NCI-H2171 (cell line): ENCODE results near the gene GABRG1.
A peak's percentile ranks its signal among the peaks of the same experiment; 100 is the strongest.

Experiments used
- DNase-seq: peaks from one replicate; lab custom pipeline; 2025; lab: John Stamatoyannopoulos, UW

The GABRG1 gene

DNA sequence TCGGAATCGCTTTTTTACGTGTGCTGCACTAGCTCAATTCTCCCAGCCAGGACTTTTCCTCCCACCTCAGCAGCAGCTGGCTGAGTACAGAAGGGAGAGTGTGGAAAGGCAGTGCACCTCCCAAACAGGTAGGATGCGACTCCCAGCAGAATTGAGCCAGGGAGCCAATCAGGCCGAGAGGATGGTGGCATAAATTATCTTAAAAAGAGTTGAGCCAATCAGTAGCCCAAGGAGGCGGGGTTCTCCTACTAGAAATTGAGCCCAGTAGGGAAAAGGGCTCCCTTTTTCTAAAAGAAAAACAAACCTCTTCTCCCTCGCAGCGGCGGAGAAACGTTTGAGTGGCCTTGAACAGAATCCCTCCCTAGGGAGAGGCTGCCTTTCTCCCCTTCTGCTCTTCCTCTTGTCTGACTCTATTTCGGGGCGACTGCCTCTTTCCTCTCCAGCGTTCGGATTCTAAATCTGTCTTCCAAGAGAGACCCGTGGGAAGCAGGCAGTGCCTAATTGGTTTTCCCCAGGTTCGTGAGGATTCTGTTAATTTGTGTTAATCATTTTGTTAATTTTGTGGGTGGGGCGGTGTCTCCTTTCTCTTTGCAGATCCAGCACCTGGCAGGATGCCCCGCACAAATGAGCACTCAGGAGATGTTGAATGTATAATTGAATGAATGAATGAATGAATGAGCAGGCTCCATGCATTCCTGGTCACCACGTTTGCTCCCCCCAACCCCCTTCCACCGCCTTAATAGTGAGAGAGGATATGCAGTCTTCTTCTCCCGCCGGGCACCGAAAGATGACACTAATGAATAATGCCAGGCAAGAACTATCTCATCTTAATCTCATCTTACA lies at the start of gene GABRG1:
Gene GABRG1, minus strand, starts transcription at position 142 of the 843 bp plus-strand sequence. Its CDS starts 141 bp downstream, at position 1.
- peak; percentile 47 for DNase-seq

DNA sequence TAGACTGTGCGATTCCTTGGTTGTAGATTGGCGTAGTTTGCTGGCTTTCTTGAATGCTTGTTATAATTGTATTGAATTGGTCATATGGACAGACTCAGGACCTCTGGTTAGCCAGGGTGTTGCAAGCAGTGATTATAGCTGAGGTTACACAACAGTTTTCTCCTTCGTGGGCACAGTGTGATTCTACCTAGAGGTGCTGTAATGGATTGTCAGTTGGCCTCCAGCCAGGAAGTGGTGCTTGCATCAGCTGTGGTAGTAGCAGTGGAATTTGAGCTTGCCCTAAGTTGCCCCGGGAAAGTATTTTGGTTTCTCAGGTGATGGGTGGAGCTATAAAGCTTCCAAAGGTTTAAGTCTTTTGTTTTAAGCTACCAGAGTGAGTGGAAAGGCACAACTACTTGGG lies 23.1 kb upstream of the GABRG1 start:
- no peak for DNase-seq

DNA sequence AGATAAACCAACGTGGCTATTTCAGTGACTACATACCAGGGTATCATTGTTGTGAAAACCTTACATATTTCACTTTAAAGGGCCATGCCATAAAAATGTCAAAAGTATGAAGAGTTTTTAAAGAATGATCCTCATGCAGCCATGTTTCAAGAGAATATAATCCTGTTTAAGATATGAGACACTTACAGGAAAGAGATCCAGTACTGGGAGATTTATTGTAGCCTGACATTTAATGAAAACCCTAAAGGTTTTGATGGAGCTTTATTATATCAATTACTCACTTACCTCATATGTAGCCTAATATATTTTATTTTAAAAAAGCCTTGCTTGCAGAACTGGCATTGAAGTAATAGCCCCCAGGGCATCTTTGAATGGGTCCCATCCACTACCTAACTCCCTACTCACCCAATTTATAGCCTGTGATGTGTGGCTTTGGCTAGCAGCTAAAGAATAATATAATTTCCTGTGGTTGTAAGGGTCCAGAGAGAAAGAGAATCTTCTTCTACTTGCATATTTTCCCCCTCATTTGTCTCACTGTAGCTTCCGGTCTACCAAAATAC lies 7.7 kb upstream of the GABRG1 start:
- no peak for DNase-seq

DNA sequence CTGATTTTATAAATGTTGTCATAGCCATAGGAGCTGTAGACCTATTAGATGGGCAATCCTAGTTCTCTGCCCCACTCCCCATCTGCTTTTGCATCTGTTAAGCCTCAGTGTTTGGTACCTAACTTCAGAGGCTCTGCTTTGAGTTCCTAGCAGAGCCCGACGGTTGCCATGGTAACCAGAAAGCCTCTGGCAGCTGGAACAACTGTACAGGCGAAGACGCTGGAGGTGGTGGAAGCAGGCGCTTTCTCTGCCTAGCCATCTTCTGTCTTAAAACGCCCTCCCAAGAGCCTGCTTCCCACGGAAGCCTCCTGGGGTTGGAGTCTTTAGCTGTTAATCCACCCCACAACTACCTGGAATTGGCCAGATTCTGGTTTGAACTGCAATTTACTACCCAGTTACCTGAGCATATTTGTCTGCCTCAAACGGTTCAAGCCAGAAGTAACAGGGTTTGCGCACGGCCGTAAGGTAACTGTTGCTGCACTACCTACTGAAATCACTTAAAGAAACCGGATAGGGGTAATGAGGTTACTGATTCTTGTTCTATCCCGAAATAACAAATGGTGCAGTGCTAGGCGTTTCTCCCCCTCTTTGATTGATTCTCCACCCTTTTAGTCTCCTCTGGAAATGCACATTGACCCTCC lies 1.0 kb upstream of the GABRG1 start:
- DNase-seq = peak; percentile 0

DNA sequence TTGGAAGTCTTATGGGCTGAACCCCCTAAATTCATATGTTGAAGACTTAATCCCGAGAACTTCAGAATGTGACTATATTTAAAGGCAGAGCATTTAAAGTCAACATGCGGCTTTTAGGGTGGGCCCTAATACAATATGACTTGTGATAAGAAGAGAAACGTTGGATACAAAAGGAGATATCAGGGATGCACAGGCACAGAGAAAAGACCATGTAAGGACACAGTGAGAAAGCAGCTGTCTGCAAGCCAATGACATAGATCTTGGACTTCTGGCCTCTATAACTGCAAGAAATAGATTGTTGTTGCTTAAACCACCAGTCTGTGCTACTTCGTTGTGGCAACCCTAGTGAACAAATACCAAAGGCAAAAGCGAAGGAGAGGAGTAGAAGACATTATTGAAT lies 42.2 kb downstream of the GABRG1 start:
- no peak for DNase-seq

DNA sequence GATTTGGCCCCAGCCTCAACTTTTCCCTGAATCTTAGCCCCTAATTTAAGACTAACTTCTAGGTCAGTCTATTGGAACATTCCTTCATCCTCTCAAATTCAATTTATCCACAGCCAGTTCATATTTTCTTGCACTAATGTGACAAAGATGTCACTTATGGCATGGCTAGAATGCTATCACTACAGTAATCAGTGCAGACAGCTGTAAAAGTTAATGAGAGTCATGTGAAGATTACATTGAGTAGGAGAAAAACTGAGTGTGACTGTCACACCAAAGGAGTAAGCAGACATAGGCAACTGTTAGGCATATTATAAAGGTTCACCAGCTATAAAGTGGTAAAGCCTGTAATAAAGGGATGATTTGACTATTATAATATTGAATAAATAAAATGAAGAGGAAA lies 42.6 kb downstream of the GABRG1 start:
- DNase-seq = no peak

DNA sequence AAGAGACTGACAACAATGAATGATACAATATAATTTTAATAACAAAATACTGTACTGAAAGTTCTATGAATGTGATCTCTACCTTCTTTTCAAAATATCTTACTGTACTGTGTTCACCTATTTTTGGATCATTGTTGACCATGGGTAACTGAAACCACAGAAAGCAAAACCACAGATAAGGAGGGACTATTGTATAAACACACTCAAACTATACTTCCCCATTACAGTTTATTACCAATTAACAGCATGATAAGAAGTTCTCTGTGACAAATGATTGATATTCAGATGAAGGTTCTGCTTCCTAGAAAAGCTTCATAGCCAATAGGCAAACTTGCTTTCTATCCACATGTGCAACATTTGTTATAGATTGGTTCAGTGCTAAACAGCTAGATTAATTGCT lies 50.1 kb downstream of the GABRG1 start:
- DNase-seq = no peak

DNA sequence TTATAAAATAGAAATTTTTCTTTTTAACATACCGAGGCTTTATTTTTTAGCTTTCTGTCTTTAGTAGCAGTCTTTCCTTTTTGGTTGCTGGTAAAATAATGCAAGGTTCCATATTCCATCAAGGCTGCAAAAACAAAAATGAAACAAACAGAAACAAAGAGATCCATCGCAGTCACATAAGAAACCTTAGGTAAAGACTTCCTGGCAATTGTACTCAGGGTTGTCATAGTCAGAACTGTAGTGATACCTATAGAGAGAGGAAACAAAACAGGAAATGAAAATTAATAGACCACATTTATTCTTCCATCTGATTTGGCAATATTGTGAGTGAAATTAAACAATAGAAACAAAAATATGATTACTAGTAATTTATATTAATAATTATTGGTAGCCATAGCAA lies 72.5 kb downstream of the GABRG1 start:
- DNase-seq = no peak

DNA sequence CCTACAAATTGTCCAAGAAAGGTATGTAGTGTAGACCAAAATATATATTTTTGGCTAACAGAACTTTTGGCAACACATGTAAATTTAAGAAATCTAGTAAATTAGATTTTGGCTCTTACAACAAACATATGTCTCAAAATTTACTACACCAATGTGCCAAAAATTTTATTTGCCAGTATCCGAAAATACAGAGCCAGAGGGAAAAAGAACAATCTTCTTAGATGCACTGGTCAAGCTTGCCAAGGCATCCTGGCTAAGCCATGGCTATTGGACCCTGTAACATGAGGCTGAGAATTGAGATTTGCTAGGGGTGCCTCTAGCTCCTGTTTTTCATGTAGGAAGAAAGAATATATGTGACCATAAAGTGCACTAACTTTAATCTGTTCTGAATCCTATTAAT lies 91.8 kb downstream of the GABRG1 start:
- no peak for DNase-seq

DNA sequence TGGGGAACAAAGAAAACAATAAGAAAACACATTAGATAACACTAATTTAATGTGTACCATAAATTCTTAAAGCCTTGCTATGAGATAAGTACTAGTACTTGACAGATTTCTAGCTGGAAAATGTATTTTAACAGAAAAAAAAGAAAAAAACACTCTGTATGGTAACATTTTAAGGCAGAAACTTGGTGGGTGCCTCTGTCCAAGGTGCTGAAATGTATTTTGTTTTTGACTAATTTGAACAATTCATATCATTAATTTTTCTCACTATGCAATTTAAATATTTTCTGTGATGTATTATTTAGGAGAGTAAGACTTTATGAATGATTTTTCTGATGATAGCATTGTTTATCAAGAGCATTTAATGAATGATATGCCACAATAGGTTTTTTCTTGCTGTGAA lies 107.5 kb downstream of the GABRG1 start:
- no peak for DNase-seq

DNA sequence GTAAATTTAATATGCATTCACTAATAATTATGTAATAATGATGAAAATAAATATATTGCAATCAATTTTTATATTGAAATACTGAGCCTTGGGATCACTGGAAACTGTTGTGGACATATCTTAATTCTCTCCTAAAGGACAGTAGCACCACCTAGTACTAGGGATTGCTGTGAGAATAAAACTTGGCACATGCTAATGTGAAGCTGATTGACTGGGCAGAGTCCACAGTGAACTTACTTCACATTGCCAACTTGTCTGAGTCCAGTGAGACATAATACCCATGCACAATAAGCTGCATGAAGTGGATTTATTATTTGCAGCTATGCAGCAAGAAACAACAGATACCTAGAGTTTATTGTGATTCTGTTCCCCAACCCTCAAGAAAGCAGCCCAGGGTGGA lies 131.1 kb downstream of the GABRG1 start:
- no peak for DNase-seq

DNA sequence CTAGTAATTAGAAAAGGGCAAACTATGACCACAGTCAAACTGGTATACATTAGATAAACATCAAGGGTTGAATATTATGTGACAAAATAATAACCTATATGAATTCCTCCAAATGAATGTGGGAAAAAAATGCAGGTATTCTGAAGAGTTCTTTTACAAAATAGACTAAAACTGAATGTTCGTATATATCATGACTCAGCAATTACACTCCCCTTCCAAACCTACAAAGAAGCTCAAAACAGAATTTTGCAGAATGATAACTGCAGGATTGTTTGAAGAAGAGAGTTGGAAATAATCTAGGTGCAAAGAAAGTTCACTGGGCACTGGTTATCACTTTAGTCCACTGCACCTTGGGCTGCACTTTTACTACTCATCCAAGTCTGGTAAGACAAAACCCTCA lies 134.1 kb downstream of the GABRG1 start:
- DNase-seq = no peak

DNA sequence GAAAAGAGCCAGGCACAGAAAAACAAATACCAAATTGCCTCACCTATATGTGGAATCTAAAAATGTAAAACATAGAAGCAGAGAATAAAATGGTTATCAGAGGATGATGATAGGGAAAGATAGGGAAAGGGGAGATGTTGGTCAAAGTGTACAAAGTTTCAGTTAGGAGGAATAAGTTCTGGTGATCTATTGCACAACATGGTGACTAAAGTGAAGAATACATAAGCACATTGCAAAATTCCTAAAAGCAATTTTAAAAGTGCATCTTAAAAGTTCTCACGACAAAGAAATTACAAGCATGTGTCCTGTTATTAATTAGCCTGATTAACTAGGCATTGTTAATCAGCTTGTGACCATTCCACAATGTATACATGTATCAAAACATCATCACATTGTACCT lies 136.0 kb downstream of the GABRG1 start:
- DNase-seq = no peak
